Psoas muscle (tissue), 8 donors: ENCODE measurements around the gene KCNH5. TPM values are rescaled to one million over a fixed set of nuclear protein-coding genes. Genes with fewer than 3 reads are reported as not detected.
"Not testable (repeated sequence)": the region's sequence is repeated elsewhere in the genome, so short reads cannot be mapped to it uniquely, and the experiment has no call there.

Experiments used
- ATAC-seq, 4 donors: fragments of 200-7000 bp; cut with Tn5 transposase; one replicate each; pipeline ENCODE4 v1.9.1; 2020; ENCODE audit warnings: moderate library complexity in 3 of 4, mild to moderate bottlenecking in 2 of 4
- DNase-seq, 2 donors: peaks; one replicate each; pipeline ENCODE4 v3.0.0-alpha.2; 2020
- H3K27ac ChIP-seq: fragments of 200-600 bp; one replicate; pipeline ENCODE4 v1.8.0; 2022
- H3K27me3 ChIP-seq, 3 donors: fragments of 200-600 bp in 1 of 3; one replicate each; pipeline versions ENCODE4 v1.6.1 to v1.8.0; 2013 to 2022; ENCODE audit warnings: low read length in 2 of 3, mild to moderate bottlenecking in 2 of 3, moderate library complexity in 1 of 3; ENCODE audit not compliant: insufficient read depth in 3 of 3
- H3K36me3 ChIP-seq, 2 donors: fragments of 200-600 bp in 1 of 2; one replicate each; pipeline versions ENCODE4 v1.6.1 to v1.8.0; 2013 to 2022; ENCODE audit warnings: low read depth in 1 of 2, mild to moderate bottlenecking in 1 of 2, moderate library complexity in 1 of 2; ENCODE audit not compliant: insufficient read depth in 1 of 2
- H3K4me1 ChIP-seq: fragments of 200-600 bp; one replicate; pipeline ENCODE4 v1.8.0; 2022
- H3K4me3 ChIP-seq: fragments of 200-600 bp; one replicate; pipeline ENCODE4 v1.8.0; 2022; ENCODE audit warnings: mild to moderate bottlenecking
- H3K9me3 ChIP-seq: fragments of 200-600 bp; one replicate; pipeline ENCODE4 v1.8.0; 2022
- CTCF ChIP-seq: fragments of 200-600 bp; IDR thresholded peaks from one replicate; pipeline ENCODE4 v1.8.0; 2022; ENCODE audit warnings: antibody characterized with exemption
- WGBS, 3 donors: extraction: QIAGEN DNeasy Blood & Tissue Kit; methylation state at CpG; one replicate each; pipeline versions ENCODE4 v1.1.6 to v1.1.7; 2013; 5-methylcytosine and 5-hydroxymethylcytosine counted together
- intact Hi-C, 2 donors: fragments of 100-400 bp; cut with DNase I; formaldehyde crosslinking; loops; one replicate each; pipeline versions ENCODE4 v1.11.0 to v1.14.2; 2022
- polyA plus RNA-seq, 3 donors: library from polyadenylated mRNA; stranded (reverse); fragments of 200-250 nt; gene quantifications; one replicate each; pipeline ENCODE4 v1.2.3, GENCODE V29; 2013
- total RNA-seq, 4 donors: library from RNA; stranded (reverse); fragmentation: NEBNext Ultra II Directional in 2 of 4; extraction: Animal tissue kit (Norgen Biotek cat#: 25700) in 2 of 4; gene quantifications; one replicate each; pipeline versions ENCODE4 v1.2.1 to v1.2.4, GENCODE V29; 2021 to 2023
- donor health status: healthy with polysubstance abuse.
- donor health status: DM: no; HTN: no; CAD: no; lungs with moderate emphysema.
- donor health status: Bipolar disorder and iron deficiency.
- donor health status: healthy.
- donor health status: DM: yes; HTN: yes; CAD: no.
- donor health status: DM: no; HTN: no; CAD: no.
- donor health status: DM: no; HTN: no; CAD: no.
- donor health status: DM: yes; HTN: yes; CAD: no.

KCNH5 gene
- total and polyA plus RNA-seq, 7 donors, result under 0.01 TPM; not detected in 6

- no peaks in the 10 kb centered on the region for H3K27me3 ChIP-seq
- H3K4me1 ChIP-seq, result no peaks in the 10 kb centered on the region
- peaks cover 4% of the 10 kb centered on the region for H3K9me3 ChIP-seq
- ATAC-seq (no peak), DNase-seq (no peak)
- H3K36me3 ChIP-seq, result no peaks in the 10 kb centered on the region
- no peak overlapping the region for H3K27ac ChIP-seq
- intact Hi-C loops, result no loop called here
- no peak overlapping the region for H3K4me3 ChIP-seq
- TF ChIP-seq CTCF, result no peak
Observed at GRCh38 chr14:62763951-62764350, 281.3 kb downstream of the KCNH5 start.

GRCh38 chr14:62759796-62760195 is 285.5 kb downstream of the KCNH5 start:
- no peak for DNase-seq
- H3K4me1 ChIP-seq, result no peaks in the 10 kb centered on the region
- TF ChIP-seq CTCF, result no peak
- no peak for ATAC-seq
- peaks cover 4% of the 10 kb centered on the region for H3K9me3 ChIP-seq
- H3K27me3 ChIP-seq, result no peaks in the 10 kb centered on the region
- 59 to 69% (median 65%) methylated on average over 2 of the region's 2 CpGs for WGBS, 3 donors
- intact Hi-C loops, result no loop called here
- no peaks in the 10 kb centered on the region for H3K36me3 ChIP-seq
- H3K4me3 ChIP-seq, result no peak overlapping the region
- no peak overlapping the region for H3K27ac ChIP-seq

GRCh38 chr14:62746881-62747280 is 298.4 kb downstream of the KCNH5 start:
- H3K27me3 ChIP-seq, H3K4me1 ChIP-seq, DNase-seq, H3K36me3 ChIP-seq, H3K9me3 ChIP-seq, ATAC-seq, H3K4me3 ChIP-seq, H3K27ac ChIP-seq, intact Hi-C loops: not testable (repeated sequence)
- WGBS, 3 donors, result 87 to 93% (median 91%) methylated on average over 11 of the region's 11 CpGs

GRCh38 chr14:62745496-62745895 is 299.8 kb downstream of the KCNH5 start:
- H3K4me3 ChIP-seq, result no peak overlapping the region
- no peak for ATAC-seq
- H3K27ac ChIP-seq, result no peak overlapping the region
- H3K9me3 ChIP-seq, result no peaks in the 10 kb centered on the region
- DNase-seq, result no peak
- 58 to 76% (median 67%) methylated on average over 1 of the region's 1 CpG for WGBS, 3 donors
- intact Hi-C loops, result no loop called here
- no peaks in the 10 kb centered on the region for H3K27me3 ChIP-seq
- H3K36me3 ChIP-seq, result no peaks in the 10 kb centered on the region
- H3K4me1 ChIP-seq, result no peaks in the 10 kb centered on the region
- no peak for TF ChIP-seq CTCF

GRCh38 chr14:62743560-62743959 is 301.7 kb downstream of the KCNH5 start:
- Histone ChIP-seq H3K27me3 (no peaks in the 10 kb centered on the region), H3K27ac (no peak overlapping the region), H3K4me3 (no peak overlapping the region), H3K9me3 (no peaks in the 10 kb centered on the region), H3K4me1 (no peaks in the 10 kb centered on the region), H3K36me3 (no peaks in the 10 kb centered on the region)
- TF ChIP-seq CTCF, result no peak
- 47 to 54% (median 49%) methylated on average over 2 of the region's 2 CpGs for WGBS, 3 donors
- ATAC-seq, result no peak
- intact Hi-C loops, result no loop called here
- DNase-seq, result no peak
